K562 (cell line): ENCODE measurements around the gene DEDD. TPM values are rescaled to one million over a fixed set of nuclear protein-coding genes. Genes with fewer than 3 reads are reported as not detected.

ENCODE experiments used
- CREB1 ChIP-seq, 2 experiments: sonication (generic) in 1 of 2; formaldehyde crosslinking in 1 of 2; IDR thresholded peaks; 2 replicates each; pipeline versions ENCODE4 v1.6.1 to v1.8.0; 2012 to 2022; ENCODE audit warnings: inconsistent platforms in 1 of 2, mild to moderate bottlenecking in 1 of 2, missing genetic modification reagents in 1 of 2, moderate library complexity in 1 of 2
- CREBBP ChIP-seq: IDR thresholded peaks from one replicate; pipeline ENCODE4 v1.6.1; 2012; ENCODE audit warnings: low read depth, mild to moderate bottlenecking, control low read depth, inconsistent platforms, low read length
- CTCF ChIP-seq, 3 experiments: IDR thresholded peaks in 2 of 3; conservative IDR thresholded peaks in 1 of 3; 2 replicates each; pipeline ENCODE4 v1.5.1; 2011 to 2012; ENCODE audit warnings: low read length in 3 of 3, mild to moderate bottlenecking in 3 of 3, control low read depth in 2 of 3, improper control_type of control experiment in 1 of 3, inconsistent platforms in 1 of 3, low read depth in 1 of 3, mixed read lengths in 1 of 3, moderate library complexity in 1 of 3; ENCODE audit not compliant: insufficient read depth in 2 of 3
- DNMT1 ChIP-seq: fragments of 450-650 bp; IDR thresholded peaks from 2 replicates; pipeline ENCODE4 v1.6.1; 2016; ENCODE audit warnings: antibody characterized with exemption, mild to moderate bottlenecking
- MECOM ChIP-seq: fragments of 250-450 bp; sonication (Bioruptor Pico); IDR thresholded peaks from 2 replicates; pipeline ENCODE4 v1.8.0; 2022; ENCODE audit warnings: inconsistent platforms
- NR0B1 ChIP-seq: fragments of 450-650 bp; IDR thresholded peaks from one replicate; pipeline ENCODE4 v1.6.1; 2018; ENCODE audit warnings: mild to moderate bottlenecking, moderate library complexity; ENCODE audit not compliant: partially characterized antibody
- POLR2B ChIP-seq: fragments of 450-650 bp; IDR thresholded peaks from 2 replicates; pipeline ENCODE4 v1.6.1; 2018; ENCODE audit warnings: low read depth; ENCODE audit not compliant: partially characterized antibody
- RBM14 ChIP-seq: fragments of 200-400 bp; formaldehyde crosslinking; IDR thresholded peaks from 2 replicates; pipeline ENCODE4 v1.6.1; 2018; ENCODE audit warnings: low read depth, mild to moderate bottlenecking, low read length, moderate library complexity, borderline replicate concordance; ENCODE audit not compliant: insufficient read depth
- TFE3 ChIP-seq: fragments of 450-650 bp; formaldehyde crosslinking; IDR thresholded peaks from 2 replicates; pipeline ENCODE4 v1.4.0; 2020; ENCODE audit warnings: mild to moderate bottlenecking, mixed read lengths
- ZNF512 ChIP-seq: IDR thresholded peaks from 2 replicates; pipeline ENCODE4 v1.6.1; 2016; ENCODE audit warnings: missing genetic modification characterization, missing compliant biosample characterization
- ZNF609 ChIP-seq: sonication (generic); formaldehyde crosslinking; IDR thresholded peaks from 2 replicates; pipeline ENCODE4 v1.8.1; 2023; ENCODE audit warnings: missing genetic modification reagents, mild to moderate bottlenecking, borderline replicate concordance
- polyA plus RNA-seq, 8 experiments: library from polyadenylated mRNA; depleted of rRNA in 4 of 8; stranded (reverse) in 5 of 8; unstranded in 3 of 8; fragments of >200 nt; fragmentation: Nextera tagmentation in 2 of 8; fragmentation: Illumina TruSeq in 1 of 8; extraction: Ambion mirVana in 2 of 8; extraction: Trizol in 1 of 8; gene quantifications; 2 replicates each; pipeline versions ENCODE4 v1.2.1 to v1.2.3, GENCODE V29; 2011 to 2014; ENCODE audit warnings: inconsistent platforms in 1 of 8, missing spikeins in 1 of 8
- total RNA-seq, 7 experiments: library from RNA; depleted of rRNA in 6 of 7; stranded (reverse); fragments of >200 nt in 6 of 7; fragmentation: Illumina TruSeq in 2 of 7; extraction: Trizol in 2 of 7; gene quantifications; 2 replicates each; pipeline versions ENCODE4 v1.2.1 to v1.2.3, GENCODE V29; 2011 to 2021; ENCODE audit warnings: low replicate concordance in 1 of 7

The DEDD gene
- total and polyA plus RNA-seq, 9 of the 15 experiments (the other 6 are each of a cell fraction or from before 2014, with no cell fraction given): 11.6 to 41.0 (median 16.8) TPM

GRCh38 chr1:161162052-161162451 is 29.6 kb upstream of the DEDD start (continued):
- no peak for TF ChIP-seq ZNF609 (CRISPR knock-in tag)
- TF ChIP-seq TFE3 (CRISPR knock-in tag): no peak
- no peak for TF ChIP-seq ZNF512
- TF ChIP-seq RBM14: no peak
- no peak for TF ChIP-seq CREBBP
- no peak for TF ChIP-seq NR0B1
- no peak for TF ChIP-seq POLR2B
- no peak for TF ChIP-seq CREB1 (IDR thresholded peaks at IDR 0.05)
- no peak for TF ChIP-seq CREB1 (CRISPR knock-in tag; IDR thresholded peaks at IDR 0.05)
- TF ChIP-seq DNMT1: no peak
- TF ChIP-seq CTCF (IDR thresholded peaks at IDR 0.05 in 2 of 3, conservative IDR thresholded peaks at IDR 0.05 in 1 of 3; ENCODE audit: insufficient read depth in 2 of 3, low read depth in 1 of 3, low read length in 3 of 3): no peak
- no peak for TF ChIP-seq MECOM (CRISPR knock-in tag)
